ENCODE data around the gene KIAA1586. TPM values are rescaled to one million over a fixed set of nuclear protein-coding genes. Genes with fewer than 3 reads are reported as not detected.

Gene KIAA1586
- total RNA-seq, 2 experiments from 2014 or later: 11.7 to 12.5 TPM

- CTCF ChIA-PET: no interaction called here
- H3K36me3 ChIP-seq (ENCODE audit: insufficient read depth, low read length): no peaks in the 10 kb centered on the region
- H3K9me3 ChIP-seq (ENCODE audit: control insufficient read depth in 1 of 2, insufficient read depth in 1 of 2, low read length in 2 of 2): no peaks in the 10 kb centered on the region
- Mint-ChIP-seq H3K27ac (no peak overlapping the region), H3K4me1 (ENCODE audit: low read depth) (no peaks in the 10 kb centered on the region), H3K36me3 (ENCODE audit: low read depth) (peaks cover 10% of the 10 kb centered on the region), H3K27me3 (no peaks in the 10 kb centered on the region), H3K9me3 (no peaks in the 10 kb centered on the region), H3K4me3 (no peak overlapping the region)
- ATAC-seq (ENCODE audit: poor library complexity) (no peak), DNase-seq (no peak)
- no peaks in the 10 kb centered on the region for H3K4me1 ChIP-seq (ENCODE audit: insufficient read depth, low read length)
- TF ChIP-seq CTCF (IDR thresholded peaks at IDR 0.05): no peak
- intact Hi-C loops (cut with DNase I, micrococcal nuclease): no loop called here
- POLR2A ChIA-PET: interaction anchor here (1.0 kb wide), 1 partner anchor 26 kb away, joined by 4 read pairs; the partner anchor contains the start of gene KIAA1586
- H3K27ac ChIP-seq (ENCODE audit: low read depth in 1 of 2, low read length in 2 of 2): no peak overlapping the region
- H3K27me3 ChIP-seq (ENCODE audit: control insufficient read depth in 1 of 2, insufficient read depth in 2 of 2, low read length in 2 of 2): no peaks in the 10 kb centered on the region
- no peak overlapping the region for H3K4me3 ChIP-seq (ENCODE audit: low read length)
These were observed 25.6 kb downstream of the KIAA1586 start for GRCh38 chr6:57072108-57072507.

- H3K4me1 Mint-ChIP-seq (ENCODE audit: low read depth): no peaks in the 10 kb centered on the region
- ATAC-seq (ENCODE audit: poor library complexity) (no peak), DNase-seq (no peak)
- H3K27me3 Mint-ChIP-seq: no peaks in the 10 kb centered on the region
- peaks cover 5% of the 10 kb centered on the region for H3K36me3 Mint-ChIP-seq (ENCODE audit: low read depth)
- no peaks in the 10 kb centered on the region for H3K4me1 ChIP-seq (ENCODE audit: insufficient read depth, low read length)
- no peaks in the 10 kb centered on the region for H3K9me3 Mint-ChIP-seq
- ChIA-PET POLR2A (no interaction called here), CTCF (no interaction called here)
- no peak overlapping the region for H3K27ac ChIP-seq (ENCODE audit: low read depth in 1 of 2, low read length in 2 of 2)
- intact Hi-C loops (cut with DNase I, micrococcal nuclease): no loop called here
- no peaks in the 10 kb centered on the region for H3K9me3 ChIP-seq (ENCODE audit: control insufficient read depth in 1 of 2, insufficient read depth in 1 of 2, low read length in 2 of 2)
- no peak overlapping the region for H3K4me3 Mint-ChIP-seq
- H3K27ac Mint-ChIP-seq: no peak overlapping the region
- H3K27me3 ChIP-seq (ENCODE audit: control insufficient read depth in 1 of 2, insufficient read depth in 2 of 2, low read length in 2 of 2): no peaks in the 10 kb centered on the region
- H3K36me3 ChIP-seq (ENCODE audit: insufficient read depth, low read length): no peaks in the 10 kb centered on the region
- no peak overlapping the region for H3K4me3 ChIP-seq (ENCODE audit: low read length)
- TF ChIP-seq CTCF (IDR thresholded peaks at IDR 0.05): no peak
These were observed 27.9 kb downstream of the KIAA1586 start for GRCh38 chr6:57074383-57074782.

- intact Hi-C loops (cut with DNase I, micrococcal nuclease): no loop called here
- ATAC-seq (ENCODE audit: poor library complexity): no peak
These were observed 28.6 kb downstream of the KIAA1586 start for GRCh38 chr6:57075092-57075491.

More at GRCh38 chr6:57075092-57075491, 28.6 kb downstream of the KIAA1586 start:
- ChIA-PET CTCF (no interaction called here), POLR2A (no interaction called here)
- Histone ChIP-seq H3K27me3 (ENCODE audit: control insufficient read depth in 1 of 2, insufficient read depth in 2 of 2, low read length in 2 of 2) (no peaks in the 10 kb centered on the region), H3K9me3 (ENCODE audit: control insufficient read depth in 1 of 2, insufficient read depth in 1 of 2, low read length in 2 of 2) (peaks cover 0 to 6% of the 10 kb centered on the region in 2 experiments), H3K4me1 (ENCODE audit: insufficient read depth, low read length) (no peaks in the 10 kb centered on the region), H3K4me3 (ENCODE audit: low read length) (no peak overlapping the region), H3K36me3 (ENCODE audit: insufficient read depth, low read length) (no peaks in the 10 kb centered on the region), H3K27ac (ENCODE audit: low read depth in 1 of 2, low read length in 2 of 2) (no peak overlapping the region)
- Mint-ChIP-seq H3K27me3 (no peaks in the 10 kb centered on the region), H3K36me3 (ENCODE audit: low read depth) (peaks cover 5% of the 10 kb centered on the region), H3K4me1 (ENCODE audit: low read depth) (no peaks in the 10 kb centered on the region), H3K9me3 (no peaks in the 10 kb centered on the region), H3K27ac (no peak overlapping the region), H3K4me3 (no peak overlapping the region)
- no peak for TF ChIP-seq CTCF (IDR thresholded peaks at IDR 0.05)
- DNase-seq: no peak

All from CD4-positive, alpha-beta T cell (primary cell).